UCSD-AML1 (cell line): ENCODE measurements around the gene CDIPT.
"Not testable (repeated sequence)": the region's sequence is repeated elsewhere in the genome, so short reads cannot be mapped to it uniquely, and the experiment has no call there.

Experiments used
- DNase-seq: peaks from one replicate; lab custom pipeline; 2025; ENCODE audit not compliant: unreplicated experiment; lab: John Stamatoyannopoulos, UW

CDIPT gene

GRCh38 chr16:29862884-29863668, at the start of gene CDIPT:
Gene CDIPT, minus strand, starts transcription at chr16:29863226. Its CDS starts 369 bp downstream, at chr16:29862857.
- DNase-seq: peak; percentile 92

- no peak for DNase-seq
Observed at GRCh38 chr16:29912087-29912486, 49.1 kb upstream of the CDIPT start.

- no peak for DNase-seq
Observed at GRCh38 chr16:29911676-29912010, 48.6 kb upstream of the CDIPT start.

- no peak for DNase-seq
Observed at GRCh38 chr16:29910819-29911675, 48.0 kb upstream of the CDIPT start.

- not testable (repeated sequence) for DNase-seq
Observed at GRCh38 chr16:29909851-29910250, 46.8 kb upstream of the CDIPT start.

GRCh38 chr16:29909391-29909790, 46.4 kb upstream of the CDIPT start:
- DNase-seq: no peak

- no peak for DNase-seq
Observed at GRCh38 chr16:29908719-29909220, 45.7 kb upstream of the CDIPT start.

GRCh38 chr16:29907973-29908372, 44.9 kb upstream of the CDIPT start:
- no peak for DNase-seq

- no peak for DNase-seq
Observed at GRCh38 chr16:29906520-29907244, 43.7 kb upstream of the CDIPT start.

GRCh38 chr16:29905668-29906067, 42.6 kb upstream of the CDIPT start:
- DNase-seq: no peak

GRCh38 chr16:29904947-29905346, 41.9 kb upstream of the CDIPT start:
- DNase-seq: no peak

GRCh38 chr16:29903590-29903989, 40.6 kb upstream of the CDIPT start:
- DNase-seq: no peak

- no peak for DNase-seq
Observed at GRCh38 chr16:29901607-29901945, 38.5 kb upstream of the CDIPT start.

GRCh38 chr16:29900888-29901606, 38.0 kb upstream of the CDIPT start:
- DNase-seq: no peak

GRCh38 chr16:29900102-29900887, 37.3 kb upstream of the CDIPT start, which contains the start of gene ASPHD1:
Gene ASPHD1, plus strand, starts transcription at chr16:29900488. Its CDS starts 484 bp downstream, at chr16:29900972.
- peak; percentile 84 for DNase-seq

GRCh38 chr16:29899516-29900101, 36.6 kb upstream of the CDIPT start, which contains the start of gene SEZ6L2:
Gene SEZ6L2, minus strand, starts transcription at chr16:29899550. Its CDS starts 531 bp downstream, at chr16:29899019.
- peak; percentile 88 for DNase-seq

- DNase-seq: peak; percentile 80
Observed at GRCh38 chr16:29898804-29899515, 35.9 kb upstream of the CDIPT start.

GRCh38 chr16:29898135-29898803, 35.2 kb upstream of the CDIPT start:
- no peak for DNase-seq
